PC-9 (cell line): ENCODE data around the gene POU1F1.

ENCODE experiments used
- EZH2 ChIP-seq: fragments of 200-600 bp; sonication (generic); IDR thresholded peaks from 2 replicates; pipeline ENCODE4 v1.8.0; 2017; ENCODE audit warnings: antibody characterized with exemption, low read depth
- TF ChIP-seq, protein P1 (sequence below): fragments of 200-600 bp; sonication (generic); conservative IDR thresholded peaks from 2 replicates; pipeline ENCODE4 v1.6.1; 2017; ENCODE audit warnings: mixed run types, antibody characterized with exemption, mild to moderate bottlenecking, moderate library complexity

DNA sequence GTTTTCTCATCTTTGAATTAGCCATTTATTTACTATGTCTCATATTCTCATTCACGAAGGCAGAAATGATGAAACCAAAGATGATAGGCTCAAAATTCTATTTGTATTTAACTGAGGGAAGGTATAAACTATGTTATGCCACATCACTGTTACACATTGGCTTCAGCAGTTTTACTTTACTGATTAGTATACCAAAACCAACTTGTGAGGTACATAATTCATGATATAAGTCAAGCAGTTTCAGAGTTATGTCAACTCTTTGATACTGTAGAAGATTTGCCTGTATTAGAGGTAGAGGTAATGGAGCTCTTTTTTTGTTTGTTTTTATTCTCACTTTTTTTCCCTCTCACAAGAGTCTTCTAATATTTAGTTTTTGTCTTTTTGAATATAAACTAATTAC, 26.4 kb downstream of the POU1F1 start:
- TF ChIP-seq, protein P1, sequence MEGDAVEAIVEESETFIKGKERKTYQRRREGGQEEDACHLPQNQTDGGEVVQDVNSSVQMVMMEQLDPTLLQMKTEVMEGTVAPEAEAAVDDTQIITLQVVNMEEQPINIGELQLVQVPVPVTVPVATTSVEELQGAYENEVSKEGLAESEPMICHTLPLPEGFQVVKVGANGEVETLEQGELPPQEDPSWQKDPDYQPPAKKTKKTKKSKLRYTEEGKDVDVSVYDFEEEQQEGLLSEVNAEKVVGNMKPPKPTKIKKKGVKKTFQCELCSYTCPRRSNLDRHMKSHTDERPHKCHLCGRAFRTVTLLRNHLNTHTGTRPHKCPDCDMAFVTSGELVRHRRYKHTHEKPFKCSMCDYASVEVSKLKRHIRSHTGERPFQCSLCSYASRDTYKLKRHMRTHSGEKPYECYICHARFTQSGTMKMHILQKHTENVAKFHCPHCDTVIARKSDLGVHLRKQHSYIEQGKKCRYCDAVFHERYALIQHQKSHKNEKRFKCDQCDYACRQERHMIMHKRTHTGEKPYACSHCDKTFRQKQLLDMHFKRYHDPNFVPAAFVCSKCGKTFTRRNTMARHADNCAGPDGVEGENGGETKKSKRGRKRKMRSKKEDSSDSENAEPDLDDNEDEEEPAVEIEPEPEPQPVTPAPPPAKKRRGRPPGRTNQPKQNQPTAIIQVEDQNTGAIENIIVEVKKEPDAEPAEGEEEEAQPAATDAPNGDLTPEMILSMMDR: no peak
- TF ChIP-seq EZH2: no peak
